Panc1 (cell line): Measurements from ENCODE around the gene STARD13.

Source experiments
- CTCF ChIP-seq: fragments of 450-650 bp; IDR thresholded peaks from 2 replicates; pipeline ENCODE4 v1.5.1; 2017; ENCODE audit warnings: mild to moderate bottlenecking
- POLR2AphosphoS5 ChIP-seq: IDR thresholded peaks from 2 replicates; pipeline ENCODE4 v1.6.1; 2012; ENCODE audit warnings: mild to moderate bottlenecking, low read depth, low read length, moderate library complexity
- TCF7L2 ChIP-seq: IDR thresholded peaks from 2 replicates; pipeline ENCODE4 v1.6.1; 2011; ENCODE audit warnings: mild to moderate bottlenecking, low read depth, low read length, inconsistent platforms

GRCh38 chr13:33280279-33280905, 5.2 kb downstream of the STARD13 start:
- no peak for TF ChIP-seq CTCF
- no peak for TF ChIP-seq TCF7L2
- no peak for TF ChIP-seq POLR2AphosphoS5
